ENCODE measurements around the gene CXCL13. TPM values are rescaled to one million over a fixed set of nuclear protein-coding genes. Genes with fewer than 3 reads are reported as not detected.
A peak's percentile ranks its signal among the peaks of the same experiment; 100 is the strongest.

CXCL13 gene
- total RNA-seq, 6 experiments from 2014 or later, result not detected

DNA sequence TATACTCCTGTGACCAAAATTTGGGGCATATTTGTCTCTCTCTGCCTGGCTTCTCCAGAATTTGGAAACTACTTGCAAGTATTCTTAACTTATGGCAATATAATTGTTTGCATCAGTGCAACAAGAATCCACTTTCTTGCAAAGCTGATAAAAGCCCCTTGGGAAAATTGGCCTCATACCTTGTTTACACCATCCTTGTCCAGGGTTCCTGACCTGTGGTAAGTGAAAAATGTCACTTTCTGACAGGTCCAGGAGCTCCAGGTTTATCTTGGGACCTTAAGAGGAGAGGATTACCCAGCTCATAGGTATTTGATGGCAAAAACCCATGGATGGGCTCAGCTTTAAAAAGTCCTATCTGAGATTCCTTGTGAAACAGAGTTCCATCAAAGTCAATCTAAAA lies 29.3 kb upstream of the CXCL13 start:
- Mint-ChIP-seq H3K36me3 (ENCODE audit: low read depth) (no peaks in the 10 kb centered on the region; the same call in 1 of the 2 replicates), H3K27me3 (ENCODE audit: insufficient read depth) (no peaks in the 10 kb centered on the region; the same call in none of the 2 replicates), H3K27ac (no peak overlapping the region), H3K4me1 (ENCODE audit: low read depth) (peaks cover 19% of the 10 kb centered on the region), H3K9me3 (peaks cover 3% of the 10 kb centered on the region; the same call in 1 of the 2 replicates), H3K4me3 (no peak overlapping the region)
- TF ChIP-seq, protein P1, sequence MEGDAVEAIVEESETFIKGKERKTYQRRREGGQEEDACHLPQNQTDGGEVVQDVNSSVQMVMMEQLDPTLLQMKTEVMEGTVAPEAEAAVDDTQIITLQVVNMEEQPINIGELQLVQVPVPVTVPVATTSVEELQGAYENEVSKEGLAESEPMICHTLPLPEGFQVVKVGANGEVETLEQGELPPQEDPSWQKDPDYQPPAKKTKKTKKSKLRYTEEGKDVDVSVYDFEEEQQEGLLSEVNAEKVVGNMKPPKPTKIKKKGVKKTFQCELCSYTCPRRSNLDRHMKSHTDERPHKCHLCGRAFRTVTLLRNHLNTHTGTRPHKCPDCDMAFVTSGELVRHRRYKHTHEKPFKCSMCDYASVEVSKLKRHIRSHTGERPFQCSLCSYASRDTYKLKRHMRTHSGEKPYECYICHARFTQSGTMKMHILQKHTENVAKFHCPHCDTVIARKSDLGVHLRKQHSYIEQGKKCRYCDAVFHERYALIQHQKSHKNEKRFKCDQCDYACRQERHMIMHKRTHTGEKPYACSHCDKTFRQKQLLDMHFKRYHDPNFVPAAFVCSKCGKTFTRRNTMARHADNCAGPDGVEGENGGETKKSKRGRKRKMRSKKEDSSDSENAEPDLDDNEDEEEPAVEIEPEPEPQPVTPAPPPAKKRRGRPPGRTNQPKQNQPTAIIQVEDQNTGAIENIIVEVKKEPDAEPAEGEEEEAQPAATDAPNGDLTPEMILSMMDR (IDR thresholded peaks at IDR 0.05), result no peak
- DNase-seq, result no peak

DNA sequence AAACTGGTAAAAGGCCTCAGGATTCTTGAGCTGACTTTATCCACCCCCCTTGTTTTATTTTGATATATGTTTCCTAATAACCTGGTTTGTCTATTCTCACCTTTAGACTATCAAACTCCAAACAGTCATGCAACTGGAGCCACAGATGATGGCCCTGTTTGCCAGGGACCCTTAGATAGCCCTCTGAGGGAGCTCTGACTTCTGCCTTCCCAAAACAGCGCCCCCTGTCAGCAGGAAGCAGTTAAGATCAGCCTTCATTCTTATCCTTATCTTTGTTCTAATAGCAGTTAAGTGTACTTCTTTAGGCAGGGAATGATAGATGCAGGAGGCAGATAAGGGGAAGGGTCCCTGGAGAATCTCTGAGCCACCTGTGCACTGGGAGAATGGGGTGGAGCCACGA lies 27.5 kb upstream of the CXCL13 start:
- H3K9me3 Mint-ChIP-seq, result peaks cover 3% of the 10 kb centered on the region; the same call in 1 of the 2 replicates
- no peak for DNase-seq
- H3K27me3 Mint-ChIP-seq (ENCODE audit: insufficient read depth), result no peaks in the 10 kb centered on the region; the same call in none of the 2 replicates
- no peak overlapping the region for H3K27ac Mint-ChIP-seq
- H3K4me1 Mint-ChIP-seq (ENCODE audit: low read depth), result peaks cover 33% of the 10 kb centered on the region
- no peaks in the 10 kb centered on the region for H3K36me3 Mint-ChIP-seq (ENCODE audit: low read depth)
- no peak overlapping the region for H3K4me3 Mint-ChIP-seq
- TF ChIP-seq, protein P1 (IDR thresholded peaks at IDR 0.05), result peak; percentile 68

DNA sequence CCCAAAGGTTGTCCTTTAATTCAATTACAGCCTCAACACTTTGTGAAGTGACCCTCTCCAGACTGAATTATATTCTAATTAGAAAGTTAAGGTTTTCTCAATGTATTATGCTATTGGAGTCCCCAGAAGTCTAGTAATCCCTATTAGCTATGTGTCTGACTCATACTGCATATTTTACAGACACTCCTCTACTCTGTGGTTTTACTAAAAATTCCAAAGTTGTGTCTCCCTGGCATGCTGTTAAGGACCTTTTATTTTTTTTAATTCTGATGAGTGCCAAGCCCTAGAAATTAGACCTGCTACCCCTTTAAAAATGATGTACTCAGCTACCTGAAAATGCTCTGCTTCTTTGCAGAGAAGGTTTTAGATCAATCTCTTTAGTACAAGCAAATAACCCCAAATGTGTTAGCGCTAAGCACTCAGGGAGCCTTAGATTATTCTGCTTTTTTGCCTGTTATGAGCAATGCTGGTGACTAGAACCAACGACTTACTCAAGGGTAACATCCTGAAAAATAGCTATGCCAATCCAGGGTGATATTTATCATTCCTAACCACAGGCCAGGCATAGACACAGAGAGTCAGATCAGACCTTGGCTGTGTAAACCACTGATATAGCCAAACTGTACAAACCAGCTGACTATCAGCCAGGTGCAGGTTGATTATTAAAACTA lies 26.1 kb upstream of the CXCL13 start:
- peaks cover 33% of the 10 kb centered on the region for H3K4me1 Mint-ChIP-seq (ENCODE audit: low read depth)
- DNase-seq, result peak; percentile 90
- H3K36me3 Mint-ChIP-seq (ENCODE audit: low read depth), result no peaks in the 10 kb centered on the region
- H3K4me3 Mint-ChIP-seq, result peak overlapping the region; percentile 37; the same call in 1 of the 2 replicates
- H3K27me3 Mint-ChIP-seq (ENCODE audit: insufficient read depth), result no peaks in the 10 kb centered on the region; the same call in none of the 2 replicates
- peaks cover 3% of the 10 kb centered on the region; the same call in 1 of the 2 replicates for H3K9me3 Mint-ChIP-seq
- peak overlapping the region; percentile 84 for H3K27ac Mint-ChIP-seq
- TF ChIP-seq, protein P1 (IDR thresholded peaks at IDR 0.05), result no peak

DNA sequence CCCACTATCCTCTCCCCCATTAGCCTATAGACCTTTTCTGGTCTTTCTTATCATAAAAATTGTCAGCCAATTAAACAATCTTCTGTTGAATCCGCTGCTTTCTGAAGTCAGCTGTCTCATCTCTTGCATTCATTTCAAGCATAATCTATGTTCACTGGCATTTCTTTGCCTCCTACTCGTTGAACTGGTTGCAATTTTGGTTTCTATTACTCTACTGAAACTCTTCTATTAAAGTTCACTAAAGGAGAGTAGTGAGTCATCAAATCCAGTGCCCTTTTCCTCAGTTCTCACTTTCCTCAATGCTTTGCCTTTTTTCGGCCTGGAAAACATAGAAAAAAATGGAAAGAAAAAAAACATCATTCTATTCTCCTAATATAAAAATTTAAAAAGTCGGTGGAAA lies 23.9 kb upstream of the CXCL13 start:
- H3K27me3 Mint-ChIP-seq (ENCODE audit: insufficient read depth), result peaks cover 4% of the 10 kb centered on the region
- no peak overlapping the region for H3K4me3 Mint-ChIP-seq
- no peak overlapping the region for H3K27ac Mint-ChIP-seq
- TF ChIP-seq, protein P1 (IDR thresholded peaks at IDR 0.05), result no peak
- no peak for DNase-seq
- H3K4me1 Mint-ChIP-seq (ENCODE audit: low read depth), result peaks cover 33% of the 10 kb centered on the region
- H3K9me3 Mint-ChIP-seq, result peaks cover 3% of the 10 kb centered on the region; the same call in 1 of the 2 replicates
- H3K36me3 Mint-ChIP-seq (ENCODE audit: low read depth), result no peaks in the 10 kb centered on the region

DNA sequence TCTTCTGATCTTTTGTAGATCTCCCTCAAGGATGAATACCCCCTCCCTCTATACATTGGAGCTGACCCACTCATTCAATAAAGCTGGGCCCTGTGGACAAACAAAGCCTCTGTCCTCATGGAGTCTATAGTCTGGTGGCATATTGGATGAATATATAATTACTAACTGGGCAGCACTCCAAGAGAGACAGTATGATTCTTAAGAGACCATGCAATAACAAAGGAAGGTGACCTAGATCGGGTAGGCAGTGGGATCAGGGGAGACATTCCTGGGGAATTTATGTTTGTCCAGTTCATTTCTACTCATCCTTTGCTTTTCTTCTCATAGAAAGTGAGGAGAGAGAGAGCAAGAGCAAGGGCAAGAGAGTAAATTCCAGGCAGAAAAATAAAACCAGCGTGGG lies 23.5 kb upstream of the CXCL13 start:
- DNase-seq, result no peak
- TF ChIP-seq, protein P1 (IDR thresholded peaks at IDR 0.05), result no peak

More for the DNA sequence above, 23.5 kb upstream of the CXCL13 start:
- Mint-ChIP-seq H3K27ac (no peak overlapping the region), H3K4me1 (ENCODE audit: low read depth) (peaks cover 33% of the 10 kb centered on the region), H3K9me3 (peaks cover 3% of the 10 kb centered on the region; the same call in 1 of the 2 replicates), H3K27me3 (ENCODE audit: insufficient read depth) (peaks cover 8% of the 10 kb centered on the region), H3K36me3 (ENCODE audit: low read depth) (no peaks in the 10 kb centered on the region), H3K4me3 (no peak overlapping the region)

Measured in HFFc6 (cell line).